HCT116 (cell line): ENCODE results near the gene PCGF2. TPM values are rescaled to one million over a fixed set of nuclear protein-coding genes. Genes with fewer than 3 reads are reported as not detected.
A peak's percentile ranks its signal among the peaks of the same experiment; 100 is the strongest.

ENCODE experiments used
- CEBPB ChIP-seq: IDR thresholded peaks from 2 replicates; pipeline ENCODE4 v1.6.1; 2012; ENCODE audit warnings: low read depth
- EGR1 ChIP-seq: IDR thresholded peaks from 2 replicates; pipeline ENCODE4 v1.6.1; 2012; ENCODE audit warnings: low read depth
- ELF1 ChIP-seq: IDR thresholded peaks from 2 replicates; pipeline ENCODE4 v1.6.1; 2012; ENCODE audit warnings: low read depth, borderline replicate concordance
- EZH2 ChIP-seq: fragments of 200-600 bp; sonication (generic); IDR thresholded peaks from 2 replicates; pipeline ENCODE4 v1.6.1; 2017; ENCODE audit warnings: antibody characterized with exemption, mixed run types
- JUND ChIP-seq: IDR thresholded peaks from 2 replicates; pipeline ENCODE4 v1.6.1; 2012
- RAD21 ChIP-seq: IDR thresholded peaks from 2 replicates; pipeline ENCODE4 v1.6.1; 2012; ENCODE audit warnings: low read depth, mild to moderate bottlenecking
- SRF ChIP-seq: IDR thresholded peaks from 2 replicates; pipeline ENCODE4 v1.6.1; 2012; ENCODE audit warnings: low read depth
- YY1 ChIP-seq: IDR thresholded peaks from 2 replicates; pipeline ENCODE4 v1.6.1; 2011; ENCODE audit warnings: low read length, low read depth, moderate library complexity, mild to moderate bottlenecking; ENCODE audit not compliant: insufficient replicate concordance; ENCODE audit errors: extremely low read depth
- ZFX ChIP-seq: fragments of 450-650 bp; IDR thresholded peaks from 2 replicates; pipeline ENCODE4 v1.6.1; 2017
- total RNA-seq: library from RNA; stranded (reverse); gene quantifications from one replicate; pipeline ENCODE4 v1.2.1, GENCODE V29; 2021; ENCODE audit not compliant: unreplicated experiment
- TF ChIP-seq, protein P1 (sequence below), 3 experiments: fragments of 200-600 bp in 1 of 3; sonication (generic) in 1 of 3; IDR thresholded peaks in 2 of 3; conservative IDR thresholded peaks in 1 of 3; 2 replicates each; pipeline ENCODE4 v1.5.1; 2012 to 2017; ENCODE audit warnings: low read depth in 2 of 3, low read length in 2 of 3, antibody characterized with exemption in 1 of 3, borderline replicate concordance in 1 of 3, control low read depth in 1 of 3, mild to moderate bottlenecking in 1 of 3, mixed read lengths in 1 of 3, mixed run types in 1 of 3, moderate library complexity in 1 of 3; ENCODE audit not compliant: insufficient read depth in 1 of 3
- TF ChIP-seq, protein P2 (sequence below): IDR thresholded peaks from 2 replicates; pipeline ENCODE4 v1.6.1; 2012
- TF ChIP-seq, protein P3 (sequence below): IDR thresholded peaks from 2 replicates; pipeline ENCODE4 v1.6.1; 2011; ENCODE audit warnings: mild to moderate bottlenecking, low read length, moderate library complexity; ENCODE audit not compliant: insufficient replicate concordance; ENCODE audit errors: extremely low read depth

Gene PCGF2
- total RNA-seq, 1 experiment from 2014 or later = 64.6 TPM

DNA sequence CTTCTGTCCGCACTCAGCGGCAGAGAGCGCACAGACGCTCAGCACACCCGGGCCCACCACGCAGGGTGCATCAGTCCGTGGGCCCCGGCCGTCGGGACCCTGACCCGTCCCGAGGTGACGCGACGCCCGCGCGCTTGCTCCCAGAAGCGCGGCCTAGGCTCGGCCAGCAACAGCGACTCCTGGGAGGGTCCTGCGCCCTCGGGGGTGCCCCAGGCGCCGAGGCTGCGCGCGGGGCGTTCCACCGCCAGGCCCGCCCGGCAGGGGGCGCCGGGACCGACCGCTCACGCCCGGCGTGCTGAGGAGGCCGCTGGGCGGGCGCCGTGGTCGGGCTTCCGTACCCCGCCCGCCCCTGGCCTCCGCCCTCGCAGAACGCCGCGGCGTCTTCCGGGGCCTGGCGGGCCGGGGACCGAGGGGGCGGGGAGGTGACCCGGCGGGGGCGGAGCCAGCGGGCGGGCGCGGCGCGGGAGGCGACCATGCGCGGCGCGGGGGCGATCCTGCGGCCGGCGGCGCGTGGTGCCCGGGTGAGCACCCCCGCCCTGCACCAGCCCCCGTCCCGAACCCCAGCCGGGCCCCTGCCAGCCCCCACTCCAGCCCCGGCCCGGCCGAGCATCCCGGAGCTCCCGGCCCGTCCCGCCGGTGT lies 18.1 kb downstream of the PCGF2 start, which contains the start of gene CISD3 (continued):
- TF ChIP-seq, protein P1, sequence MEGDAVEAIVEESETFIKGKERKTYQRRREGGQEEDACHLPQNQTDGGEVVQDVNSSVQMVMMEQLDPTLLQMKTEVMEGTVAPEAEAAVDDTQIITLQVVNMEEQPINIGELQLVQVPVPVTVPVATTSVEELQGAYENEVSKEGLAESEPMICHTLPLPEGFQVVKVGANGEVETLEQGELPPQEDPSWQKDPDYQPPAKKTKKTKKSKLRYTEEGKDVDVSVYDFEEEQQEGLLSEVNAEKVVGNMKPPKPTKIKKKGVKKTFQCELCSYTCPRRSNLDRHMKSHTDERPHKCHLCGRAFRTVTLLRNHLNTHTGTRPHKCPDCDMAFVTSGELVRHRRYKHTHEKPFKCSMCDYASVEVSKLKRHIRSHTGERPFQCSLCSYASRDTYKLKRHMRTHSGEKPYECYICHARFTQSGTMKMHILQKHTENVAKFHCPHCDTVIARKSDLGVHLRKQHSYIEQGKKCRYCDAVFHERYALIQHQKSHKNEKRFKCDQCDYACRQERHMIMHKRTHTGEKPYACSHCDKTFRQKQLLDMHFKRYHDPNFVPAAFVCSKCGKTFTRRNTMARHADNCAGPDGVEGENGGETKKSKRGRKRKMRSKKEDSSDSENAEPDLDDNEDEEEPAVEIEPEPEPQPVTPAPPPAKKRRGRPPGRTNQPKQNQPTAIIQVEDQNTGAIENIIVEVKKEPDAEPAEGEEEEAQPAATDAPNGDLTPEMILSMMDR (IDR thresholded peaks at IDR 0.05 in 2 of 3, conservative IDR thresholded peaks at IDR 0.05 in 1 of 3; ENCODE audit: borderline replicate concordance in 1 of 3, insufficient read depth in 1 of 3, low read depth in 2 of 3, low read length in 2 of 3) = peak; percentile 22 to 45 (median 44); a peak in 4 of 6 replicates
- TF ChIP-seq EZH2 = no peak
- TF ChIP-seq YY1 = no peak
- TF ChIP-seq, protein P2, sequence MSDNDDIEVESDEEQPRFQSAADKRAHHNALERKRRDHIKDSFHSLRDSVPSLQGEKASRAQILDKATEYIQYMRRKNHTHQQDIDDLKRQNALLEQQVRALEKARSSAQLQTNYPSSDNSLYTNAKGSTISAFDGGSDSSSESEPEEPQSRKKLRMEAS = peak; percentile 37; the same call in 1 of the 2 replicates
- TF ChIP-seq SRF = no peak
- TF ChIP-seq, protein P3, sequence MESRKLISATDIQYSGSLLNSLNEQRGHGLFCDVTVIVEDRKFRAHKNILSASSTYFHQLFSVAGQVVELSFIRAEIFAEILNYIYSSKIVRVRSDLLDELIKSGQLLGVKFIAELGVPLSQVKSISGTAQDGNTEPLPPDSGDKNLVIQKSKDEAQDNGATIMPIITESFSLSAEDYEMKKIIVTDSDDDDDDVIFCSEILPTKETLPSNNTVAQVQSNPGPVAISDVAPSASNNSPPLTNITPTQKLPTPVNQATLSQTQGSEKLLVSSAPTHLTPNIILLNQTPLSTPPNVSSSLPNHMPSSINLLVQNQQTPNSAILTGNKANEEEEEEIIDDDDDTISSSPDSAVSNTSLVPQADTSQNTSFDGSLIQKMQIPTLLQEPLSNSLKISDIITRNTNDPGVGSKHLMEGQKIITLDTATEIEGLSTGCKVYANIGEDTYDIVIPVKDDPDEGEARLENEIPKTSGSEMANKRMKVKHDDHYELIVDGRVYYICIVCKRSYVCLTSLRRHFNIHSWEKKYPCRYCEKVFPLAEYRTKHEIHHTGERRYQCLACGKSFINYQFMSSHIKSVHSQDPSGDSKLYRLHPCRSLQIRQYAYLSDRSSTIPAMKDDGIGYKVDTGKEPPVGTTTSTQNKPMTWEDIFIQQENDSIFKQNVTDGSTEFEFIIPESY = peak; percentile 42
- TF ChIP-seq JUND = no peak
- no peak for TF ChIP-seq CEBPB
- peak; percentile 72; the same call in 1 of the 2 replicates for TF ChIP-seq ZFX
- no peak for TF ChIP-seq RAD21
- peak; percentile 43; the same call in 1 of the 2 replicates for TF ChIP-seq EGR1
- no peak for TF ChIP-seq ELF1
